Gastrocnemius medialis (tissue), 4 donors: ENCODE measurements around the gene GNAZ. TPM values are rescaled to one million over a fixed set of nuclear protein-coding genes. Genes with fewer than 3 reads are reported as not detected.
A peak's percentile ranks its signal among the peaks of the same experiment; 100 is the strongest.

Experiments used
- ATAC-seq, 2 donors: fragments of 150-250 bp; one replicate each; pipeline ENCODE4 v1.9.1; 2016
- DNase-seq, 2 donors: peaks; one replicate each; pipeline ENCODE4 v3.0.0-alpha.2; 2019
- H3K27ac ChIP-seq, 4 donors: fragments of 200-600 bp; sonication (generic); 1 replicate in 1 of 4; 2 replicates in 3 of 4; pipeline ENCODE4 v1.5.1; 2016 to 2018; ENCODE audit warnings: mild to moderate bottlenecking in 2 of 4, moderate library complexity in 1 of 4
- H3K27me3 ChIP-seq, 3 donors: fragments of 200-600 bp; sonication (generic) in 2 of 3; 1 replicate in 1 of 3; 2 replicates in 2 of 3; pipeline versions ENCODE4 v1.5.1 to v1.6.0; 2016 to 2019; ENCODE audit warnings: mild to moderate bottlenecking in 1 of 3, moderate library complexity in 1 of 3
- H3K36me3 ChIP-seq, 2 donors: fragments of 200-600 bp; sonication (generic) in 1 of 2; one replicate each; pipeline ENCODE4 v1.5.1; 2017 to 2018
- H3K4me1 ChIP-seq, 2 donors: fragments of 200-600 bp; sonication (generic) in 1 of 2; one replicate each; pipeline ENCODE4 v1.5.1; 2016 to 2017; ENCODE audit warnings: mild to moderate bottlenecking in 2 of 2
- H3K4me3 ChIP-seq, 4 donors: fragments of 200-600 bp; sonication (generic) in 3 of 4; 1 replicate in 1 of 4; 2 replicates in 3 of 4; pipeline ENCODE4 v1.5.1; 2016 to 2019; ENCODE audit warnings: mild to moderate bottlenecking in 2 of 4
- H3K9me3 ChIP-seq, 3 donors: fragments of 200-600 bp; sonication (generic) in 2 of 3; 1 replicate in 1 of 3; 2 replicates in 2 of 3; pipeline ENCODE4 v1.5.1; 2016 to 2019
- CTCF ChIP-seq, 5 experiments: fragments of 450-650 bp in 3 of 5; fragments of 200-600 bp in 2 of 5; sonication (generic) in 2 of 5; IDR thresholded peaks in 4 of 5; conservative IDR thresholded peaks in 1 of 5; 1 replicate in 4 of 5; 2 replicates in 1 of 5; pipeline ENCODE4 v1.5.1; 2016 to 2019; ENCODE audit warnings: antibody characterized with exemption in 5 of 5, mild to moderate bottlenecking in 3 of 5, moderate library complexity in 3 of 5
- POLR2A ChIP-seq, 2 donors: fragments of 450-650 bp; IDR thresholded peaks; one replicate each; pipeline ENCODE4 v1.6.1; 2017; ENCODE audit warnings: antibody characterized with exemption in 2 of 2, mild to moderate bottlenecking in 2 of 2, moderate library complexity in 2 of 2
- in situ Hi-C, 4 donors: fragments of 200-750 bp; cut with MboI; loops; one replicate each; pipeline versions ENCODE4 v1.15.0 to v1.8.0; 2017; ENCODE audit warnings: low sequenced_read_pairs in 4 of 4
- intact Hi-C: fragments of 100-400 bp; cut with DNase I; formaldehyde crosslinking; loops from one replicate; pipeline ENCODE4 v1.15.1; 2023; ENCODE audit warnings: low total_unique reads
- total RNA-seq, 4 donors: library from RNA; depleted of rRNA; stranded (reverse); fragments of >200 nt; gene quantifications; one replicate each; pipeline versions ENCODE4 v1.1.0 to v1.2.3, GENCODE V29; 2016

The GNAZ gene
- total RNA-seq, 4 donors from 2014 or later = 0.92 to 3.1 (median 2.6) TPM

GRCh38 chr22:23142546-23143105, 72.3 kb downstream of the GNAZ start:
- Histone ChIP-seq H3K27ac (no peak overlapping the region), H3K9me3 (no peaks in the 10 kb centered on the region), H3K27me3 (peaks cover 8 to 15% (median 8%) of the 10 kb centered on the region in 3 donors), H3K4me1 (peaks cover 8 to 10% of the 10 kb centered on the region in 2 donors), H3K36me3 (no peaks in the 10 kb centered on the region), H3K4me3 (no peak overlapping the region)
- in situ Hi-C loops (loop anchor here in 2 of 4 donors (25.0 kb wide), 2 partner anchors 305 to 680 kb away; no protein-coding TSS in a partner anchor), intact Hi-C loops (no loop called here)
- no peak for ATAC-seq
- DNase-seq = no peak
- TF ChIP-seq CTCF (IDR thresholded peaks at IDR 0.05 in 4 of 5, conservative IDR thresholded peaks at IDR 0.05 in 1 of 5) (no peak), POLR2A (IDR thresholded peaks at IDR 0.05) (no peak)

- in situ Hi-C loops = loop anchor here in 2 of 4 donors (25.0 kb wide), 2 partner anchors 306 to 681 kb away; no protein-coding TSS in a partner anchor
- H3K4me1 ChIP-seq = peaks cover 8 to 10% of the 10 kb centered on the region in 2 donors
These were observed 72.8 kb downstream of the GNAZ start for GRCh38 chr22:23143119-23143518.

GRCh38 chr22:23144432-23144831, 74.1 kb downstream of the GNAZ start:
- no peak overlapping the region for H3K27ac ChIP-seq
- no peak overlapping the region for H3K4me3 ChIP-seq
- ATAC-seq (no peak), DNase-seq (no peak)
- H3K9me3 ChIP-seq = no peaks in the 10 kb centered on the region
- H3K36me3 ChIP-seq = no peaks in the 10 kb centered on the region
- H3K27me3 ChIP-seq = peaks cover 8 to 15% (median 8%) of the 10 kb centered on the region in 3 donors
- no peak for TF ChIP-seq CTCF (IDR thresholded peaks at IDR 0.05 in 4 of 5, conservative IDR thresholded peaks at IDR 0.05 in 1 of 5)
- TF ChIP-seq POLR2A (IDR thresholded peaks at IDR 0.05) = no peak
- in situ Hi-C loops = loop anchor here in 2 of 4 donors (25.0 kb wide), 2 partner anchors 307 to 682 kb away; no protein-coding TSS in a partner anchor
- intact Hi-C loops = no loop called here
- H3K4me1 ChIP-seq = peaks cover 8 to 10% of the 10 kb centered on the region in 2 donors

More at GRCh38 chr22:23143119-23143518, 72.8 kb downstream of the GNAZ start:
- H3K27ac ChIP-seq = no peak overlapping the region
- no peaks in the 10 kb centered on the region for H3K9me3 ChIP-seq
- no peaks in the 10 kb centered on the region for H3K36me3 ChIP-seq
- DNase-seq (no peak), ATAC-seq (no peak)
- intact Hi-C loops = no loop called here
- no peak overlapping the region for H3K4me3 ChIP-seq
- peaks cover 8 to 15% (median 8%) of the 10 kb centered on the region in 3 donors for H3K27me3 ChIP-seq
- TF ChIP-seq CTCF (IDR thresholded peaks at IDR 0.05 in 4 of 5, conservative IDR thresholded peaks at IDR 0.05 in 1 of 5) = no peak

GRCh38 chr22:23144932-23145877, 74.9 kb downstream of the GNAZ start, which contains the start of gene RAB36:
Gene RAB36 (plus strand): TSS chr22:23145477. CDS start chr22:23146617, 1,140 bp downstream.
- ATAC-seq = peak; percentile 55
- intact Hi-C loops (no loop called here), in situ Hi-C loops (loop anchor here in 2 of 4 donors (25.0 kb wide), 2 partner anchors 308 to 683 kb away; no protein-coding TSS in a partner anchor)
- DNase-seq = peak; percentile 74 to 78
- Histone ChIP-seq H3K27me3 (peaks cover 8 to 15% (median 8%) of the 10 kb centered on the region in 3 donors), H3K4me1 (peaks cover 8 to 10% of the 10 kb centered on the region in 2 donors), H3K4me3 (peak within 1 kb of the TSS; percentile 22 to 48 (median 44)), H3K9me3 (no peaks in the 10 kb centered on the region), H3K27ac (peak within 1 kb of the TSS in 3 of 4 donors; percentile 2 to 38 (median 16)), H3K36me3 (no peaks in the 10 kb centered on the region)
- no peak for TF ChIP-seq CTCF (IDR thresholded peaks at IDR 0.05 in 4 of 5, conservative IDR thresholded peaks at IDR 0.05 in 1 of 5)
- no peak for TF ChIP-seq POLR2A (IDR thresholded peaks at IDR 0.05)
